Heart right ventricle (tissue), 16 donors: ENCODE results near the gene EDRF1. TPM values are rescaled to one million over a fixed set of nuclear protein-coding genes. Genes with fewer than 3 reads are reported as not detected.

Source experiments
- ATAC-seq, 8 donors: fragments of 200-7000 bp; cut with Tn5 transposase; one replicate each; pipeline ENCODE4 v1.9.1; 2020; ENCODE audit warnings: mild to moderate bottlenecking in 8 of 8, moderate library complexity in 8 of 8, moderate number of reproducible peaks in 1 of 8
- DNase-seq, 2 donors: peaks; one replicate each; pipeline ENCODE4 v3.0.0-alpha.2; 2020
- H3K27ac ChIP-seq, 10 donors: fragments of 200-600 bp; sonication (generic) in 2 of 10; one replicate each; pipeline versions ENCODE4 v1.5.0 to v1.8.0; 2020 to 2022; ENCODE audit warnings: mild to moderate bottlenecking in 3 of 10
- H3K27me3 ChIP-seq, 7 donors: fragments of 200-600 bp; one replicate each; pipeline ENCODE4 v1.8.0; 2021 to 2022; ENCODE audit warnings: mild to moderate bottlenecking in 2 of 7
- H3K36me3 ChIP-seq, 9 donors: fragments of 200-600 bp; sonication (generic) in 1 of 9; one replicate each; pipeline versions ENCODE4 v1.5.0 to v1.8.0; 2020 to 2022; ENCODE audit warnings: mild to moderate bottlenecking in 2 of 9
- H3K4me1 ChIP-seq, 9 donors: fragments of 200-600 bp; sonication (generic) in 1 of 9; one replicate each; pipeline versions ENCODE4 v1.5.0 to v1.8.0; 2020 to 2022; ENCODE audit warnings: mild to moderate bottlenecking in 4 of 9
- H3K4me3 ChIP-seq, 10 donors: fragments of 200-600 bp; sonication (generic) in 2 of 10; one replicate each; pipeline versions ENCODE4 v1.5.0 to v1.8.0; 2020 to 2022; ENCODE audit warnings: mild to moderate bottlenecking in 7 of 10, moderate library complexity in 2 of 10
- H3K9me3 ChIP-seq, 11 donors: fragments of 200-600 bp in 10 of 11; sonication (generic) in 2 of 11; one replicate each; pipeline versions ENCODE4 v1.5.0 to v1.8.0; 2013 to 2022; ENCODE audit warnings: mild to moderate bottlenecking in 2 of 11, control low read depth in 1 of 11, moderate library complexity in 1 of 11
- CTCF ChIP-seq, 9 donors: fragments of 200-600 bp; sonication (generic) in 2 of 9; IDR thresholded peaks; one replicate each; pipeline versions ENCODE4 v1.5.0 to v1.8.0; 2021 to 2022; ENCODE audit warnings: antibody characterized with exemption in 9 of 9, mild to moderate bottlenecking in 5 of 9, moderate library complexity in 1 of 9
- WGBS, 2 donors: extraction: QIAGEN DNeasy Blood & Tissue Kit; methylation state at CpG; one replicate each; pipeline ENCODE4 v1.1.7; 2013; ENCODE audit warnings: inconsistent platforms in 1 of 2; 5-methylcytosine and 5-hydroxymethylcytosine counted together
- intact Hi-C, 10 donors: fragments of 100-400 bp; cut with DNase I; formaldehyde crosslinking; loops; one replicate each; pipeline versions ENCODE4 v1.11.1 to v1.14.2; 2022
- polyA plus RNA-seq, 2 donors: library from polyadenylated mRNA; stranded (reverse); fragments of 200-250 nt; gene quantifications; one replicate each; pipeline ENCODE4 v1.2.3, GENCODE V29; 2013
- total RNA-seq, 10 donors: library from RNA; stranded (reverse); fragmentation: NEBNext Ultra II Directional in 3 of 10; extraction: Animal tissue kit (Norgen Biotek cat#: 25700) in 3 of 10; gene quantifications; one replicate each; pipeline versions ENCODE4 v1.2.1 to v1.2.4, GENCODE V29; 2021 to 2023
- donor health status: Arrhythmogenic right ventricular cardiomyopathy.
- donor health status: ischemic (EF 13 %, LVEDD 7.1; RV severe dilation, severe dysfunction).
- donor health status: healthy with polysubstance abuse.
- donor health status: DM: no; HTN: yes; CAD: no.
- donor health status: DM: no; HTN: no; CAD: no.
- donor health status: ischemic (EF 25% LVEDD 6.9; RV normal size, moderate dysfunction).
- donor health status: ischemic (EF 25% LVEDD 5.7; RV mildly dilated, moderate dysfunction).
- donor health status: healthy.
- donor health status: DM: yes; HTN: yes; CAD: no.
- donor health status: Ischemic cardiomyopathy.
- donor health status: ischemic (EF 35%, LVEDD 5.7; RV mildly dilated, moderate dysfunction).
- donor health status: nonischemic (EF 11% LVEDD 7.7; RV severe dilation, severe dysfunction).
- donor health status: DM: yes; HTN: yes; CAD: no.
- donor health status: PGD.
- donor health status: ischemic (EF 29% LVEDD 5.4; RV normal size, mild dysfunction).
- donor health status: nonischemic (EF 23%, LVEDD 6.1; RV moderate dilation, normal function).

Gene EDRF1
- total and polyA plus RNA-seq, 12 donors, result 7.6 to 19.2 (median 10.2) TPM

- H3K4me1 ChIP-seq, result no peaks in the 10 kb centered on the region
- H3K27me3 ChIP-seq, result no peaks in the 10 kb centered on the region
- ATAC-seq, result no peak
- peaks cover 0 to 100% (median 82%) of the 10 kb centered on the region in 9 donors for H3K36me3 ChIP-seq
- no peak for TF ChIP-seq CTCF (IDR thresholded peaks at IDR 0.05)
- WGBS, 2 donors, result 61 to 71% methylated on average over 2 of the region's 2 CpGs
- no peaks in the 10 kb centered on the region for H3K9me3 ChIP-seq
- intact Hi-C loops, result loop anchor here in 1 of 10 donors (10.0 kb wide), 1 partner anchor 102 kb away; no protein-coding TSS in a partner anchor
- no peak overlapping the region for H3K27ac ChIP-seq
- no peak for DNase-seq
- H3K4me3 ChIP-seq, result no peak overlapping the region
Measured at GRCh38 chr10:125742465-125742864, 23.0 kb downstream of the EDRF1 start.

GRCh38 chr10:125744909-125745308 lies 25.4 kb downstream of the EDRF1 start:
- Histone ChIP-seq H3K27me3 (no peaks in the 10 kb centered on the region), H3K4me3 (no peak overlapping the region), H3K27ac (no peak overlapping the region), H3K4me1 (no peaks in the 10 kb centered on the region), H3K9me3 (no peaks in the 10 kb centered on the region), H3K36me3 (peaks cover 0 to 100% (median 89%) of the 10 kb centered on the region in 9 donors)
- ATAC-seq (no peak), DNase-seq (no peak)
- intact Hi-C loops, result loop anchor here in 1 of 10 donors (10.0 kb wide), 1 partner anchor 100 kb away; no protein-coding TSS in a partner anchor
- no peak for TF ChIP-seq CTCF (IDR thresholded peaks at IDR 0.05)
- 97 to 100% methylated on average over 2 of the region's 2 CpGs for WGBS, 2 donors

GRCh38 chr10:125747417-125747816 lies 27.9 kb downstream of the EDRF1 start:
- no peak for ATAC-seq

GRCh38 chr10:125756196-125756595 lies 36.7 kb downstream of the EDRF1 start:
- H3K27ac ChIP-seq, result no peak overlapping the region
- DNase-seq (no peak), ATAC-seq (no peak)
- H3K9me3 ChIP-seq, result no peaks in the 10 kb centered on the region
- no peak overlapping the region for H3K4me3 ChIP-seq
- 81 to 85% methylated on average over 5 of the region's 5 CpGs for WGBS, 2 donors
- peaks cover 0 to 100% (median 40%) of the 10 kb centered on the region in 9 donors for H3K36me3 ChIP-seq
- H3K27me3 ChIP-seq, result no peaks in the 10 kb centered on the region
- H3K4me1 ChIP-seq, result no peaks in the 10 kb centered on the region
- TF ChIP-seq CTCF (IDR thresholded peaks at IDR 0.05), result no peak
- intact Hi-C loops, result no loop called here

More at GRCh38 chr10:125747417-125747816, 27.9 kb downstream of the EDRF1 start:
- no peak overlapping the region for H3K4me3 ChIP-seq
- no peak for DNase-seq
- H3K27me3 ChIP-seq, result no peaks in the 10 kb centered on the region
- H3K36me3 ChIP-seq, result peaks cover 0 to 100% (median 85%) of the 10 kb centered on the region in 9 donors
- no peaks in the 10 kb centered on the region for H3K4me1 ChIP-seq
- WGBS, 2 donors, result 93 to 94% methylated on average over 5 of the region's 5 CpGs
- no peak overlapping the region for H3K27ac ChIP-seq
- H3K9me3 ChIP-seq, result no peaks in the 10 kb centered on the region
- no peak for TF ChIP-seq CTCF (IDR thresholded peaks at IDR 0.05)
- intact Hi-C loops, result loop anchor here in 2 of 10 donors (1.0 to 10.0 kb wide), 2 partner anchors 16 to 97 kb away; no protein-coding TSS in a partner anchor
